NCI-H1417 treated with DMSO at 0.1 percent for 48 hours (cell line): ENCODE measurements around the gene GLG1.
"Not testable (repeated sequence)": the region's sequence is repeated elsewhere in the genome, so short reads cannot be mapped to it uniquely, and the experiment has no call there.

Source experiments
- DNase-seq: peaks from one replicate; lab custom pipeline; 2025; lab: John Stamatoyannopoulos, UW

GLG1 gene

GRCh38 chr16:74409185-74409981 is 197.5 kb downstream of the GLG1 start:
- not testable (repeated sequence) for DNase-seq

- DNase-seq = not testable (repeated sequence)
Observed at GRCh38 chr16:74407362-74407705, 199.6 kb downstream of the GLG1 start.

- not testable (repeated sequence) for DNase-seq
Observed at GRCh38 chr16:74406600-74407361, 200.1 kb downstream of the GLG1 start.

- not testable (repeated sequence) for DNase-seq
Observed at GRCh38 chr16:74404148-74404933, 202.6 kb downstream of the GLG1 start.

- DNase-seq = not testable (repeated sequence)
Observed at GRCh38 chr16:74400238-74400637, 206.7 kb downstream of the GLG1 start.

GRCh38 chr16:74398212-74398895 is 208.6 kb downstream of the GLG1 start:
- not testable (repeated sequence) for DNase-seq
